Amygdala (tissue), 56 donors: ENCODE results near the gene ATP5PF.
A peak's percentile ranks its signal among the peaks of the same experiment; 100 is the strongest.
"Not testable (repeated sequence)": the region's sequence is repeated elsewhere in the genome, so short reads cannot be mapped to it uniquely, and the experiment has no call there.

Experiments
- DNase-seq, 56 donors: peaks; one replicate each; lab custom pipeline; 2025; lab: John Stamatoyannopoulos, UW

Gene ATP5PF

DNA sequence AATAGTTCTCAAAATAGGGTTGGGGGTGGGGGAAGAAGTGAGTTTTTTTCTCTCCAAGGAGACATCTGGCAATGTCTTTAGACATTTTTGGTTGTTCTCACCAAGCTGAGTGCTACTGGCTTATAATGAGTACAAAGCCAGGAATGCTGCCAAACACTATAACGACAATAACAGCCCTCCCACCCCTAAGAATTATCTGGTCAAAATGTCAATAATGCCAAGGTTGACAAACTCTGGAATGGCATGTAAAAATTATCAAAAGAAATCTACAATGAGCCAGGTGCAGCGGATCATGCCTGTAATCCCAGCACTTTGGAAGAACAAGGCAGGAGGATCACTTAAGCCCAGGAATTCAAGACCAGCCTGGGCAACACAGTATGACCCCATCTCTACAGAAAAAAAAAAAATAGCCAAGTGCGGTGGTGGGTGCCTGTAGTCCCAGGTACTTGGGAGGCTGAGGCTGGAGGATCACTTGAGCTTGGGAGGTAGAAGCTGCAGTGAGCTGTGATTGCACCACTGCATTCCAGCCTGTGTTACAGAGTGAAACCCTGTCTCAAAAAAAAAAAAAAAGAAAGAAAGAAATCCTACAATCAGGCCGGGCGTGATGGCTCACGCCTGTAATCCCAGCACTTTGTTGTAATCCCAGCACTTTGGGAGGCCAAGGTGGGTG is 2.5 kb downstream of the ATP5PF start:
- DNase-seq, result no peak

DNA sequence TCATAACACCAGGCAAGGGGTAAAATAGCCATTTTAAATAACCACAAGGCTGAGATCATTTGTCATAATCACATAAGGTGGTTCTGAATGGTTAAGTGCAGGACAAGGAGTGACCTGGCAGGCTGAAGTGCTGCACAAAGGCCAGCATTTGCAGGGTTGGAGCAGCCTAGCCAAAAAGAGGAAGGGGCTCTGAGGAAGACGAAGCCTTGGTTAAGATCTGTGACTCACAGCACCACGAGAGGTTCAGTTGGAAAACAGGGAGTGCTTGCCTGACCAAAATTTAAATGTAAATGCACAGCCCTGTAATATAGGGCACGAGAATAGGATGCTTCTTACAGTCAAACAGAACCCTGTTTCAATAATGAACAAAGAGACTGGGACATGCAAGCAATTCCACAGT is 12.1 kb downstream of the ATP5PF start:
- no peak for DNase-seq

- no peak for DNase-seq
Observed at GRCh38 chr21:25721987-25722386, 12.7 kb downstream of the ATP5PF start.

- DNase-seq, result no peak
Observed at GRCh38 chr21:25717491-25718147, 17.1 kb downstream of the ATP5PF start.

GRCh38 chr21:25714066-25714465 is 20.6 kb downstream of the ATP5PF start:
- not testable (repeated sequence) for DNase-seq

- no peak for DNase-seq
Observed at GRCh38 chr21:25710550-25710949, 24.2 kb downstream of the ATP5PF start.

- DNase-seq, result no peak
Observed at GRCh38 chr21:25709684-25710265, 24.9 kb downstream of the ATP5PF start.

GRCh38 chr21:25708467-25709065 is 26.1 kb downstream of the ATP5PF start:
- DNase-seq, result peak in 14 of 56 donors; percentile 1 to 64 (median 4)

DNA sequence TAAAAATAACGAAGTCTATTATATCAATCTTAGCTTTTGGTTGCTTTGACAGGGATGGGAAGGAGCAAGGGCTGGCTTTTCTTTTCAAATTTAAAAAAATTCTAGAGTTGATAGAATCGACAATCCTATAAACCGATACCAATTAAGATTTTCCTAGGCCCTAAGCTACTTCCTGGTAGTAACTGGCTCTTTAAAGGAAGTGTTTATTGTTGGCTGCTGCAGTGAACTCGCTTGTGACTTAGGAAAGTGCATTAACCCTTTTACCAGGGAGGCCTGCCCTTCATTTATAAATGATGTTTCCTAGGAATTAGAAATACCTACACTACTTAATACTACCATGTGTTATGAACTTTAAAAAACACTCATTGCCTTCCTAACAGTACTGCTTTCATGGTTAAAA is 33.2 kb downstream of the ATP5PF start:
- DNase-seq, result no peak

DNA sequence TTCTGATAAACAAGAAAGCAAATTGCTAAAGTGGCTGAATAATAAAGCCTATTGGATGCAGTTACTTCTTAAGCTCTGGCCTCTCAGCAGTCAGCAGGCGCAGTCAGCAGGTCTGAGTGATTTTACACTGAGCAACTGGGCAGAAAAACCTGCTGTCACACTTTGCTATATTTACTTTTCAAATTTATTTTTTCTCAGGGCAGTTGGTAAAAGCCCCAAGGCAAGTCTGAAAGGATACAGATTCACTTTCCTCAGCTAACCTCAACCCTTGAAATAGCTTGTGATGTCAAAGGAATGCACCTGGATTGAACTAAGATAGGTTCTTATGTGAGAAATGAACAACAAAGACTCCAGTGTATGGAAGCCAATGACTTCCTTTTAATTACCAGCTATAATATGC is 34.0 kb downstream of the ATP5PF start:
- DNase-seq, result no peak

GRCh38 chr21:25695461-25695860 is 39.2 kb downstream of the ATP5PF start:
- not testable (repeated sequence) for DNase-seq

DNA sequence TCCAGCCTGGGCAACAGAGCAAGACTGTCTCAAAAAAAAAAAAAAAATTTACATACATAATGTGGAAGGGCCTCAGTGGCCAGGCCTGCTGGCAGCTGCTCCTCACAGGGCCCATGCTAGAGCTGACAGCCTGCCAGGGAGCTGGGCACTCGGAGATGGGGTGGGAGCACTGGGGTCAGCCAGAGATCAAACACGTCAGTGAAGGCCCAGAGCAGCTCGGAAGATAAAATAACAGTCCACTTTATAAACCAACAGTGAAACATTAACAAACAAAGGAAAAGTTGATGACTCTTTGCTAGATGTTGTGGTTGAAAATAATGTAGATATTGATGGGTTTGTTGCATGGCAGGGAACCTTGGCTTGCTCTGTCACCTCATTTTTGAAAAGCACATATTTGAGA is 42.7 kb downstream of the ATP5PF start:
- no peak for DNase-seq

GRCh38 chr21:25689226-25689625 is 45.5 kb downstream of the ATP5PF start:
- no peak for DNase-seq

- DNase-seq, result no peak
Observed at GRCh38 chr21:25688275-25689155, 46.2 kb downstream of the ATP5PF start.

GRCh38 chr21:25687787-25688186 is 46.9 kb downstream of the ATP5PF start:
- DNase-seq, result no peak

GRCh38 chr21:25682382-25682781 is 52.3 kb downstream of the ATP5PF start:
- DNase-seq, result no peak

DNA sequence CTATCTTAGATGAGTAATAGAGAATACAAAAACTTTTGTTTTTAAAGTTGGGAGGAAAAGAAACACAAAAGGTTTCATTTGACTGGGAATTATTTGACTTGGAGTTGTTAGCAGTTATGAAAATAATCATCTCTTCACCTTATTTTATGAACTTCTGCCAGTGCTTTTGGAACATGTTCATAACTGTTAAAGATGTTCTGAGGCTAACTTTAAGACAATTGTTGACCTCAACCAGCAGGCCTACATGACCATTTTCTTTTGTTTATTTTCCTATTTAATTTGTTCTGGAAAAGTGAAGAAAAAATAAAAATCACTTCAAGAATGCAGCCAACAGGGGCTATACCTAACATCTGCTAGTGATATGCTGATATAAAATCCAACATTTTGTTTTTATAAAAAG is 58.3 kb downstream of the ATP5PF start:
- DNase-seq, result no peak
